Liver (tissue), 9 donors: ENCODE data around the gene XRCC1. TPM values are rescaled to one million over a fixed set of nuclear protein-coding genes. Genes with fewer than 3 reads are reported as not detected.

Experiments
- DNase-seq: peaks from one replicate; pipeline ENCODE4 v3.0.0-alpha.2; 2017; ENCODE audit warnings: low spot score
- H3K27ac ChIP-seq, 2 donors: one replicate each; pipeline ENCODE4 v1.7.0; 2013; ENCODE audit warnings: inconsistent platforms in 2 of 2, low read length in 2 of 2, control low read depth in 1 of 2, low read depth in 1 of 2, mild to moderate bottlenecking in 1 of 2
- H3K27me3 ChIP-seq, 4 donors: one replicate each; pipeline versions ENCODE4 v1.6.1 to v1.7.0; 2013; ENCODE audit warnings: low read length in 3 of 4, inconsistent platforms in 1 of 4, mild to moderate bottlenecking in 1 of 4, moderate library complexity in 1 of 4; ENCODE audit not compliant: control insufficient read depth in 4 of 4, insufficient read depth in 4 of 4
- H3K36me3 ChIP-seq, 4 donors: one replicate each; pipeline versions ENCODE4 v1.6.1 to v1.7.0; 2013; ENCODE audit warnings: low read length in 3 of 4, mild to moderate bottlenecking in 3 of 4, low read depth in 1 of 4, moderate library complexity in 1 of 4; ENCODE audit not compliant: control insufficient read depth in 4 of 4, insufficient read depth in 3 of 4
- H3K4me1 ChIP-seq, 4 donors: one replicate each; pipeline versions ENCODE4 v1.6.1 to v1.7.0; 2013; ENCODE audit warnings: low read length in 3 of 4, mild to moderate bottlenecking in 3 of 4, moderate library complexity in 1 of 4; ENCODE audit not compliant: control insufficient read depth in 4 of 4, insufficient read depth in 4 of 4
- H3K4me3 ChIP-seq, 3 donors: one replicate each; pipeline versions ENCODE4 v1.6.1 to v1.7.0; 2013; ENCODE audit warnings: low read length in 3 of 3, control low read depth in 1 of 3, low read depth in 1 of 3, mild to moderate bottlenecking in 1 of 3
- H3K9ac ChIP-seq, 2 donors: one replicate each; pipeline ENCODE4 v1.7.0; 2013; ENCODE audit warnings: low read length in 2 of 2, mild to moderate bottlenecking in 2 of 2, moderate library complexity in 2 of 2, control low read depth in 1 of 2, low read depth in 1 of 2
- H3K9me3 ChIP-seq, 4 donors: one replicate each; pipeline versions ENCODE4 v1.6.1 to v1.7.0; 2013; ENCODE audit warnings: low read length in 3 of 4; ENCODE audit not compliant: control insufficient read depth in 4 of 4
- ATF3 ChIP-seq: IDR thresholded peaks from 2 replicates; pipeline ENCODE4 v1.6.1; 2016; ENCODE audit warnings: antibody characterized with exemption
- CTCF ChIP-seq: fragments of 150-350 bp; IDR thresholded peaks from 2 replicates; pipeline ENCODE4 v1.5.1; 2017; ENCODE audit warnings: improper control_type of control experiment, low read depth, low read length; ENCODE audit not compliant: missing input control
- EGR1 ChIP-seq, 2 donors: IDR thresholded peaks; 2 replicates each; pipeline ENCODE4 v1.6.1; 2016 to 2018; ENCODE audit warnings: antibody characterized with exemption in 2 of 2, low read depth in 2 of 2
- FOXA1 ChIP-seq: IDR thresholded peaks from 2 replicates; pipeline ENCODE4 v1.6.1; 2016; ENCODE audit warnings: antibody characterized with exemption
- FOXA2 ChIP-seq: IDR thresholded peaks from 2 replicates; pipeline ENCODE4 v1.6.1; 2016; ENCODE audit warnings: antibody characterized with exemption
- GABPA ChIP-seq, 2 donors: IDR thresholded peaks in 1 of 2; conservative IDR thresholded peaks in 1 of 2; 2 replicates each; pipeline ENCODE4 v1.6.1; 2016; ENCODE audit warnings: antibody characterized with exemption in 2 of 2, mild to moderate bottlenecking in 1 of 2, moderate library complexity in 1 of 2
- HNF4A ChIP-seq, 2 donors: conservative IDR thresholded peaks; 2 replicates each; pipeline ENCODE4 v1.6.1; 2016; ENCODE audit warnings: antibody characterized with exemption in 2 of 2, mild to moderate bottlenecking in 2 of 2
- HNF4G ChIP-seq: IDR thresholded peaks from 2 replicates; pipeline ENCODE4 v1.6.1; 2016; ENCODE audit warnings: antibody characterized with exemption
- JUND ChIP-seq, 2 donors: IDR thresholded peaks; 2 replicates each; pipeline ENCODE4 v1.6.1; 2016; ENCODE audit warnings: antibody characterized with exemption in 2 of 2
- MAX ChIP-seq: IDR thresholded peaks from 2 replicates; pipeline ENCODE4 v1.6.1; 2016; ENCODE audit warnings: antibody characterized with exemption
- NR2F2 ChIP-seq: IDR thresholded peaks from 2 replicates; pipeline ENCODE4 v1.6.1; 2016; ENCODE audit warnings: antibody characterized with exemption
- RAD21 ChIP-seq, 2 donors: IDR thresholded peaks; 2 replicates each; pipeline ENCODE4 v1.6.1; 2016; ENCODE audit warnings: antibody characterized with exemption in 2 of 2, mild to moderate bottlenecking in 2 of 2
- REST ChIP-seq: IDR thresholded peaks from 2 replicates; pipeline ENCODE4 v1.6.1; 2016; ENCODE audit warnings: antibody characterized with exemption, mild to moderate bottlenecking
- RXRA ChIP-seq, 2 donors: IDR thresholded peaks; 2 replicates each; pipeline ENCODE4 v1.6.1; 2017 to 2018; ENCODE audit warnings: antibody characterized with exemption in 2 of 2, mild to moderate bottlenecking in 1 of 2
- SP1 ChIP-seq: IDR thresholded peaks from 2 replicates; pipeline ENCODE4 v1.6.1; 2018; ENCODE audit warnings: antibody characterized with exemption, mild to moderate bottlenecking
- TAF1 ChIP-seq: conservative IDR thresholded peaks from 2 replicates; pipeline ENCODE4 v1.6.1; 2016; ENCODE audit warnings: antibody characterized with exemption, mild to moderate bottlenecking
- YY1 ChIP-seq: IDR thresholded peaks from 2 replicates; pipeline ENCODE4 v1.6.1; 2016; ENCODE audit warnings: antibody characterized with exemption, mild to moderate bottlenecking
- ZBTB33 ChIP-seq: IDR thresholded peaks from 2 replicates; pipeline ENCODE4 v1.6.1; 2016; ENCODE audit warnings: antibody characterized with exemption
- WGBS: extraction: QIAGEN DNeasy Blood & Tissue Kit; methylation state at CpG from one replicate; pipeline ENCODE4 v1.1.7; 2013; 5-methylcytosine and 5-hydroxymethylcytosine counted together
- polyA plus RNA-seq, 2 donors: library from polyadenylated mRNA; stranded (reverse) in 1 of 2; unstranded in 1 of 2; fragments of 200-250 nt in 1 of 2; fragments of >200 nt in 1 of 2; fragmentation: Nextera tagmentation in 1 of 2; extraction: Ambion mirVana in 1 of 2; gene quantifications; one replicate each; pipeline versions ENCODE4 v1.2.1 to v1.2.3, GENCODE V29; 2013 to 2015
- total RNA-seq, 2 donors: library from RNA; depleted of rRNA; stranded (reverse); fragments of >200 nt; gene quantifications; one replicate each; pipeline ENCODE4 v1.2.3, GENCODE V29; 2014
- donor health status: healthy.
- donor health status: healthy.
- donor health status: healthy.
- donor health status: healthy.
- donor health status: healthy.

XRCC1 gene
- total and polyA plus RNA-seq, 4 donors, result 3.6 to 9.8 (median 4.9) TPM

GRCh38 chr19:43501661-43502418 lies 73.5 kb downstream of the XRCC1 start:
- 86% methylated on average over 43 of the region's 43 CpGs for WGBS
- Histone ChIP-seq H3K27me3 (no peaks in the 10 kb centered on the region), H3K9ac (no peak overlapping the region), H3K4me1 (peaks cover 17 to 57% (median 38%) of the 10 kb centered on the region in 4 donors), H3K27ac (no peak overlapping the region), H3K36me3 (peaks cover 0 to 1% (median 0%) of the 10 kb centered on the region in 4 donors), H3K4me3 (no peak overlapping the region), H3K9me3 (no peaks in the 10 kb centered on the region)
- TF ChIP-seq GABPA (IDR thresholded peaks at IDR 0.05 in 1 of 2, conservative IDR thresholded peaks at IDR 0.05 in 1 of 2) (no peak), ZBTB33 (no peak), TAF1 (no peak), RXRA (IDR thresholded peaks at IDR 0.05) (no peak)
- DNase-seq, result no peak

GRCh38 chr19:43499042-43499441 lies 76.3 kb downstream of the XRCC1 start:
- Histone ChIP-seq H3K4me3 (peak overlapping the region in 1 of 3 donors; percentile 23), H3K9me3 (no peaks in the 10 kb centered on the region), H3K36me3 (peaks cover 4 to 16% (median 9%) of the 10 kb centered on the region in 4 donors), H3K4me1 (peaks cover 15 to 47% (median 34%) of the 10 kb centered on the region in 4 donors), H3K27ac (peak overlapping the region; percentile 76 to 83), H3K9ac (no peak overlapping the region), H3K27me3 (no peaks in the 10 kb centered on the region)
- TF ChIP-seq ATF3 (no peak), YY1 (peak; percentile 86), RAD21 (IDR thresholded peaks at IDR 0.05) (peak; percentile 8 to 50), NR2F2 (peak; percentile 67), HNF4A (conservative IDR thresholded peaks at IDR 0.05) (peak; percentile 99 to 100), FOXA2 (peak; percentile 81), SP1 (peak; percentile 97), TAF1 (no peak), CTCF (no peak), RXRA (IDR thresholded peaks at IDR 0.05) (peak; percentile 94 to 95), GABPA (IDR thresholded peaks at IDR 0.05 in 1 of 2, conservative IDR thresholded peaks at IDR 0.05 in 1 of 2) (peak in 1 of 2 donors; percentile 55), FOXA1 (peak; percentile 83), ZBTB33 (peak; percentile 40), EGR1 (IDR thresholded peaks at IDR 0.05; ENCODE audit: low read depth in 2 of 2) (peak; percentile 71 to 94), JUND (IDR thresholded peaks at IDR 0.05) (peak in 1 of 2 donors; percentile 77), REST (peak; percentile 85), HNF4G (peak; percentile 99), MAX (peak; percentile 99)
- peak; percentile 58 for DNase-seq
- 35% methylated on average over 3 of the region's 3 CpGs for WGBS
